K562 (cell line): ENCODE measurements around the gene TMCC2. TPM values are rescaled to one million over a fixed set of nuclear protein-coding genes. Genes with fewer than 3 reads are reported as not detected.

ENCODE experiments used
- ATAC-seq: fragments of 200-7000 bp; cut with Tn5 transposase; 3 replicates; pipeline ENCODE4 v1.9.1; 2020; ENCODE audit warnings: moderate library complexity
- BruUV-seq: library from RNA; stranded (reverse); fragments of 400-500 nt; replicated peaks from 2 replicates; lab custom pipeline; 2021; lab: Mats Ljungman, UMichigan
- CTCF ChIA-PET: fragments of 300-600 bp; formaldehyde crosslinking; extraction: SDS; loops from one replicate; lab custom pipeline; 2021; ENCODE audit warnings: low intra/inter-chr PET ratio; lab: Yijun Ruan, JAX
- POLR2A ChIA-PET: fragments of 300-600, 350-650 bp; sonication (Branson Sonifier 250); formaldehyde crosslinking; extraction: SDS; loops from one replicate; lab custom pipeline; 2021; ENCODE audit warnings: antibody characterized with exemption, inconsistent platforms; lab: Yijun Ruan, JAX
- DNase-seq, 4 experiments: peaks; one replicate each; pipeline versions ENCODE4 v3.0.0 to v3.0.0-alpha.2; 2011 to 2018; ENCODE audit warnings: low spot score in 3 of 4, mixed read lengths in 3 of 4; ENCODE audit errors: extremely low read depth in 1 of 4
- FAIRE-seq: peaks from 2 replicates; lab custom pipeline; 2011; peaks lifted over from hg19 to GRCh38; lab: Jason Lieb, UNC
- H2AFZ ChIP-seq: 2 replicates; pipeline ENCODE4 v1.6.0; 2011; ENCODE audit warnings: low read depth, low read length, control low read depth, inconsistent platforms
- H3K27ac ChIP-seq: fragments of 200-600 bp; 3 replicates; pipeline ENCODE4 v1.8.0; 2011; ENCODE audit warnings: low read depth, mild to moderate bottlenecking, control low read depth, inconsistent platforms, low read length, moderate library complexity, mixed read lengths; ENCODE audit errors: extremely low read depth
- H3K27me3 ChIP-seq, 2 experiments: fragments of 300-600 bp in 1 of 2; 2 replicates in 1 of 2; 3 replicates in 1 of 2; pipeline versions ENCODE4 v1.6.0 to v1.8.0; 2011; ENCODE audit warnings: inconsistent platforms in 2 of 2, low read length in 2 of 2, mild to moderate bottlenecking in 1 of 2, mixed read lengths in 1 of 2, moderate library complexity in 1 of 2; ENCODE audit not compliant: control insufficient read depth in 2 of 2, insufficient read depth in 2 of 2
- H3K36me3 ChIP-seq: fragments of 300-600 bp; 3 replicates; pipeline ENCODE4 v1.8.0; 2011; ENCODE audit warnings: mild to moderate bottlenecking, low read length, inconsistent platforms; ENCODE audit not compliant: control insufficient read depth, insufficient read depth
- H3K4me1 ChIP-seq, 2 experiments: fragments of 200-600 bp in 1 of 2; replicated peaks in 1 of 2; 2 replicates in 1 of 2; 3 replicates in 1 of 2; pipeline versions ENCODE4 v1.5.1 to v1.8.0; 2011; ENCODE audit warnings: inconsistent platforms in 2 of 2, low read length in 2 of 2, mild to moderate bottlenecking in 1 of 2, mixed read lengths in 1 of 2, moderate library complexity in 1 of 2; ENCODE audit not compliant: control insufficient read depth in 2 of 2, insufficient read depth in 2 of 2
- H3K4me2 ChIP-seq: 2 replicates; pipeline ENCODE4 v1.6.1; 2011; ENCODE audit warnings: low read length, control low read depth, inconsistent platforms, mixed read lengths; ENCODE audit not compliant: insufficient read depth
- H3K4me3 ChIP-seq: fragments of 200-600 bp; sonication (generic), shearing (Covaris generic); 2 replicates; pipeline ENCODE4 v1.5.1; 2016; ENCODE audit warnings: control low read depth, inconsistent platforms
- H3K79me2 ChIP-seq: fragments of 200-600 bp; 3 replicates; pipeline ENCODE4 v1.8.0; 2011; ENCODE audit warnings: low read length, inconsistent platforms; ENCODE audit not compliant: control insufficient read depth, insufficient read depth
- H3K9ac ChIP-seq, 2 experiments: 2 replicates each; pipeline versions ENCODE4 v1.6.0 to v1.6.1; 2011; ENCODE audit warnings: low read depth in 2 of 2, low read length in 2 of 2, control low read depth in 1 of 2, inconsistent platforms in 1 of 2, mild to moderate bottlenecking in 1 of 2, mixed read lengths in 1 of 2; ENCODE audit not compliant: insufficient read depth in 1 of 2
- H3K9me1 ChIP-seq: one replicate; pipeline ENCODE4 v1.6.0; 2011; ENCODE audit warnings: inconsistent platforms, mild to moderate bottlenecking, low read length, moderate library complexity; ENCODE audit not compliant: control insufficient read depth, insufficient read depth
- H3K9me3 ChIP-seq: replicated peaks from 2 replicates; pipeline ENCODE4 v1.5.1; 2011; ENCODE audit warnings: low read depth, low read length, inconsistent platforms; ENCODE audit not compliant: control insufficient read depth, insufficient read depth
- H4K20me1 ChIP-seq: replicated peaks from 2 replicates; pipeline ENCODE4 v1.6.1; 2011; ENCODE audit warnings: low read length, inconsistent platforms, mixed read lengths; ENCODE audit not compliant: control insufficient read depth, insufficient read depth
- DNMT1 ChIP-seq: fragments of 450-650 bp; IDR thresholded peaks from 2 replicates; pipeline ENCODE4 v1.6.1; 2016; ENCODE audit warnings: antibody characterized with exemption, mild to moderate bottlenecking
- EP300 ChIP-seq: IDR thresholded peaks from 2 replicates; pipeline ENCODE4 v1.6.1; 2012; ENCODE audit warnings: low read length, improper control_type of control experiment
- HDAC2 ChIP-seq: fragments of 450-650 bp; IDR thresholded peaks from 2 replicates; pipeline ENCODE4 v1.6.1; 2016; ENCODE audit warnings: mild to moderate bottlenecking
- MAFF ChIP-seq: IDR thresholded peaks from 2 replicates; pipeline ENCODE4 v1.6.1; 2012; ENCODE audit warnings: low read length, improper control_type of control experiment
- MTA3 ChIP-seq: fragments of 450-650 bp; formaldehyde crosslinking; IDR thresholded peaks from 2 replicates; pipeline ENCODE4 v1.6.1; 2017; ENCODE audit warnings: mild to moderate bottlenecking, borderline replicate concordance
- PML ChIP-seq: IDR thresholded peaks from 2 replicates; pipeline ENCODE4 v1.6.1; 2012; ENCODE audit warnings: low read length, inconsistent platforms
- RAD21 ChIP-seq, 2 experiments: fragments of 250-450 bp in 1 of 2; fragments of 450-650 bp in 1 of 2; sonication (Bioruptor Pico) in 1 of 2; formaldehyde crosslinking in 1 of 2; IDR thresholded peaks in 1 of 2; conservative IDR thresholded peaks in 1 of 2; 2 replicates each; pipeline versions ENCODE4 v1.4.0 to v1.8.0; 2020 to 2022; ENCODE audit warnings: mild to moderate bottlenecking in 2 of 2, moderate library complexity in 1 of 2
- SNAPC5 ChIP-seq: fragments of 250-450 bp; sonication (Bioruptor Pico); IDR thresholded peaks from 2 replicates; pipeline ENCODE4 v1.8.0; 2021; ENCODE audit warnings: moderate library complexity, mild to moderate bottlenecking, inconsistent platforms
- SRSF1 ChIP-seq: fragments of 200-400 bp; formaldehyde crosslinking; IDR thresholded peaks from 2 replicates; pipeline ENCODE4 v1.6.1; 2017; ENCODE audit warnings: mild to moderate bottlenecking, low read depth, low read length, moderate library complexity
- THRB ChIP-seq: fragments of 450-650 bp; formaldehyde crosslinking; conservative IDR thresholded peaks from 2 replicates; pipeline ENCODE4 v1.4.0; 2022; ENCODE audit warnings: mild to moderate bottlenecking, missing genetic modification characterization
- ZNF316 ChIP-seq: fragments of 450-650 bp; IDR thresholded peaks from 2 replicates; pipeline ENCODE4 v1.6.1; 2016
- ZNF696 ChIP-seq: fragments of 250-450 bp; sonication (Bioruptor Pico); conservative IDR thresholded peaks from 2 replicates; pipeline ENCODE4 v1.4.0; 2020; ENCODE audit warnings: mild to moderate bottlenecking, moderate library complexity
- ZNF699 ChIP-seq: fragments of 250-450 bp; sonication (Bioruptor Pico); IDR thresholded peaks from 2 replicates; pipeline ENCODE4 v1.8.0; 2021; ENCODE audit warnings: mild to moderate bottlenecking, moderate library complexity; ENCODE audit not compliant: insufficient replicate concordance
- ZSCAN32 ChIP-seq: fragments of 450-650 bp; formaldehyde crosslinking; IDR thresholded peaks from 2 replicates; pipeline ENCODE4 v1.4.0; 2020; ENCODE audit warnings: mild to moderate bottlenecking, moderate library complexity
- WGBS: fragments of 100-300 bp; shearing (Covaris generic); methylation state at CpG from one replicate; pipeline ENCODE4 v1.1.6; 2016; ENCODE audit warnings: low coverage, mixed read lengths; ENCODE audit not compliant: insufficient coverage; ENCODE audit errors: missing lambda C conversion rate; 5-methylcytosine and 5-hydroxymethylcytosine counted together
- in situ Hi-C: fragments of 300-500 bp; cut with MboI; formaldehyde crosslinking; loops from 4 replicates; pipeline ENCODE4 v1.15.0; 2018; ENCODE audit warnings: inconsistent platforms, mixed read lengths
- intact Hi-C: fragments of 100-400 bp; cut with micrococcal nuclease; formaldehyde crosslinking; loops from 2 replicates; pipeline ENCODE4 v1.14.2; 2022
- polyA plus RNA-seq, 8 experiments: library from polyadenylated mRNA; depleted of rRNA in 4 of 8; stranded (reverse) in 5 of 8; unstranded in 3 of 8; fragments of >200 nt; fragmentation: Nextera tagmentation in 2 of 8; fragmentation: Illumina TruSeq in 1 of 8; extraction: Ambion mirVana in 2 of 8; extraction: Trizol in 1 of 8; gene quantifications; 2 replicates each; pipeline versions ENCODE4 v1.2.1 to v1.2.3, GENCODE V29; 2011 to 2014; ENCODE audit warnings: inconsistent platforms in 1 of 8, missing spikeins in 1 of 8
- total RNA-seq, 7 experiments: library from RNA; depleted of rRNA in 6 of 7; stranded (reverse); fragments of >200 nt in 6 of 7; fragmentation: Illumina TruSeq in 2 of 7; extraction: Trizol in 2 of 7; gene quantifications; 2 replicates each; pipeline versions ENCODE4 v1.2.1 to v1.2.3, GENCODE V29; 2011 to 2021; ENCODE audit warnings: low replicate concordance in 1 of 7

The TMCC2 gene
- total and polyA plus RNA-seq, 9 of the 15 experiments (the other 6 are each of a cell fraction or from before 2014, with no cell fraction given): 0.06 to 1.8 (median 0.98) TPM

GRCh38 chr1:205318231-205318991 lies 90.7 kb downstream of the TMCC2 start:
- in situ Hi-C loops: no loop called here
- Histone ChIP-seq H3K27me3 (peaks cover 21 to 59% of the 10 kb centered on the region in 2 experiments), H3K79me2 (no peaks in the 10 kb centered on the region), H3K27ac (no peak overlapping the region), H3K4me3 (no peak overlapping the region), H4K20me1 (no peaks in the 10 kb centered on the region; the same call in 1 of the 2 replicates), H3K9ac (no peak overlapping the region), H3K4me2 (no peak overlapping the region), H3K9me3 (no peaks in the 10 kb centered on the region), H3K9me1 (no peaks in the 10 kb centered on the region), H3K36me3 (no peaks in the 10 kb centered on the region), H3K4me1 (peaks cover 3 to 15% of the 10 kb centered on the region in 2 experiments; a peak in 4 of 5 replicates), H2AFZ (no peak overlapping the region)
- intact Hi-C loops: no loop called here
- DNase-seq: no peak
- ChIA-PET POLR2A (interaction anchor here (0.6 to 1.6 kb wide), 2 partner anchors 15 to 18 kb away, joined by 3 to 5 read pairs; no protein-coding TSS in a partner anchor), CTCF (no interaction called here)
- WGBS: 4% methylated on average over 6 of the region's 6 CpGs
- FAIRE-seq: no peak
- no peak for TF ChIP-seq EP300
- no peak for TF ChIP-seq ZNF696 (CRISPR knock-in tag)
- no peak for TF ChIP-seq SNAPC5
- no peak for TF ChIP-seq ZNF699
- TF ChIP-seq MAFF: no peak
- no peak for TF ChIP-seq DNMT1
- TF ChIP-seq HDAC2: no peak
- TF ChIP-seq PML: no peak
- no peak for TF ChIP-seq RAD21 (CRISPR knock-in tag; conservative IDR thresholded peaks at IDR 0.05 in 1 of 2, IDR thresholded peaks at IDR 0.05 in 1 of 2)
- TF ChIP-seq SRSF1: no peak
- no peak for TF ChIP-seq MTA3
- TF ChIP-seq THRB: no peak
- no peak for TF ChIP-seq ZSCAN32 (CRISPR knock-in tag)
- no peak for TF ChIP-seq ZNF316
- ATAC-seq: no peak
- no TSS peak for BruUV-seq
